ENCODE measurements around the gene PDZRN4. TPM values are rescaled to one million over a fixed set of nuclear protein-coding genes. Genes with fewer than 3 reads are reported as not detected.

The PDZRN4 gene
- total and polyA plus RNA-seq, 9 donors = 1.5 to 11.0 (median 4.1) TPM

DNA sequence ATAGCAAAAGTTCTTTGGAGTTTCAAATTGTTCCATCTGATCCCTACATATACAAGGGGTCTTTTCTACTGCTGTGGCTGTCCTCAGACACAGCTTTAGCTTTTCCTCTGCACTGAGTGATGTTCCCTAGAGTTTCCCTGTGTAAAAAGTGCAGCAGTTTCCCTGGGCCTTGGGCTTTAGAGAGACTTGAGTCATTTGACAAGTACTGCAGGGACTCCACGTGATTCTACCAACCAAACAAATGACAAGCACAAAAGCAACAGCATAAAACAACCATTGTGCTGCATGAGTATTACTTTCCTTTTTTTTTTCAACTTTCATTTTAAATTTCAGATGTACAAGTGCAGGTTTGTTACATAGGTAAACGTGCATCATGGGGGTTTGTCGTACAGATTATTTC, 272.8 kb downstream of the PDZRN4 start:
- intact Hi-C loops (cut with DNase I) = no loop called here
- no peaks in the 10 kb centered on the region for H3K4me1 ChIP-seq (ENCODE audit: insufficient read depth)
- H3K4me3 ChIP-seq = no peak overlapping the region
- no peak overlapping the region for H3K27ac ChIP-seq
- WGBS, 3 donors = 74 to 91% (median 89%) methylated on average over 3 of the region's 3 CpGs
- DNase-seq = no peak
- no peaks in the 10 kb centered on the region for H3K27me3 ChIP-seq
- H3K9me3 ChIP-seq = no peaks in the 10 kb centered on the region
- no peak for TF ChIP-seq POLR2A (IDR thresholded peaks at IDR 0.05)
- H3K36me3 ChIP-seq = no peaks in the 10 kb centered on the region

DNA sequence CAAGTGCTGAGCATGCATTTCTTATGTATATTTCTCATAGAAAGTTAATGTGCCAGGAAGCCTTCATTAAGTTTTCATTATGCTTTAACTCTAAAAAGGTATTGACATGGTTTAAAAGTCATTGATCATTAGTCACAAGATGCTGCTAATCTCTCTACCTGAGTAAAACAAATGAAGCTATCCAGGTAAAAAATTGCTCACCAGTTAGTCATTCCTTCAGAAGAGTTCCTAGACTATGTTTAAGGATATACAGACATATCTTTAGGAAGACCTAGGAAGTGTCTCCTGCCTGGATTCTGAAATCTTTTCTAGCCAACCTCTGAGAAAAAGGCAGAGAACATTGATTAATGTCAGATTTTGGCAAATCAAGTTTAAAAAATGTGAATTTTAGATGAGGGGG, 274.2 kb downstream of the PDZRN4 start:
- TF ChIP-seq POLR2A (IDR thresholded peaks at IDR 0.05) (no peak), EP300 (IDR thresholded peaks at IDR 0.05) (no peak)
- TF ChIP-seq, protein P1, sequence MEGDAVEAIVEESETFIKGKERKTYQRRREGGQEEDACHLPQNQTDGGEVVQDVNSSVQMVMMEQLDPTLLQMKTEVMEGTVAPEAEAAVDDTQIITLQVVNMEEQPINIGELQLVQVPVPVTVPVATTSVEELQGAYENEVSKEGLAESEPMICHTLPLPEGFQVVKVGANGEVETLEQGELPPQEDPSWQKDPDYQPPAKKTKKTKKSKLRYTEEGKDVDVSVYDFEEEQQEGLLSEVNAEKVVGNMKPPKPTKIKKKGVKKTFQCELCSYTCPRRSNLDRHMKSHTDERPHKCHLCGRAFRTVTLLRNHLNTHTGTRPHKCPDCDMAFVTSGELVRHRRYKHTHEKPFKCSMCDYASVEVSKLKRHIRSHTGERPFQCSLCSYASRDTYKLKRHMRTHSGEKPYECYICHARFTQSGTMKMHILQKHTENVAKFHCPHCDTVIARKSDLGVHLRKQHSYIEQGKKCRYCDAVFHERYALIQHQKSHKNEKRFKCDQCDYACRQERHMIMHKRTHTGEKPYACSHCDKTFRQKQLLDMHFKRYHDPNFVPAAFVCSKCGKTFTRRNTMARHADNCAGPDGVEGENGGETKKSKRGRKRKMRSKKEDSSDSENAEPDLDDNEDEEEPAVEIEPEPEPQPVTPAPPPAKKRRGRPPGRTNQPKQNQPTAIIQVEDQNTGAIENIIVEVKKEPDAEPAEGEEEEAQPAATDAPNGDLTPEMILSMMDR (IDR thresholded peaks at IDR 0.05) = no peak
- no peaks in the 10 kb centered on the region for H3K9me3 ChIP-seq
- DNase-seq = no peak
- H3K36me3 ChIP-seq = no peaks in the 10 kb centered on the region
- no peak overlapping the region for H3K4me3 ChIP-seq
- H3K27ac ChIP-seq = no peak overlapping the region
- no peaks in the 10 kb centered on the region for H3K27me3 ChIP-seq
- intact Hi-C loops (cut with DNase I) = no loop called here
- H3K4me1 ChIP-seq (ENCODE audit: insufficient read depth) = no peaks in the 10 kb centered on the region

DNA sequence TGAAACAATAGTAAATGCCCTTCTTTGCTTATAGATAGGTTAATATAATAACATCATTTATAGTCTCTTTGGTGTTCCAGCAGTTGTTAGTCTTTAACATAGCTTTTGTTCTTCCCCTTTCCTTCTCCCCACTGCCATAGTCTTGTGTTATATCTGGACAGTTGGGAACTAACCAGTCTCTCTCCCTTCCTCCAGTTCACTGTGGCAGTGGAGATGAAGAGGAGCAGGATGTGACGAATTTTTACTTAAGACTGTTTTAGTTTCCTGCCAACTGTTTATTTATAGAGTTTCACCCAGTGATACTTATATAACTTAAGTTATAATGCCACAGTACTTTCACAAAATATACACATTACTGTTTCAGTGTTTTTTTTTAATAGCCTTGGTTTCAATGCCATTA, 277.4 kb downstream of the PDZRN4 start:
- H3K36me3 ChIP-seq = no peaks in the 10 kb centered on the region
- intact Hi-C loops (cut with DNase I) = no loop called here
- no peaks in the 10 kb centered on the region for H3K27me3 ChIP-seq
- no peak overlapping the region for H3K4me3 ChIP-seq
- 19 to 32% (median 22%) methylated on average over 1 of the region's 1 CpG for WGBS, 3 donors
- DNase-seq = no peak
- no peaks in the 10 kb centered on the region for H3K4me1 ChIP-seq (ENCODE audit: insufficient read depth)
- no peak overlapping the region for H3K27ac ChIP-seq
- no peaks in the 10 kb centered on the region for H3K9me3 ChIP-seq
- TF ChIP-seq, protein P1 (IDR thresholded peaks at IDR 0.05) = no peak
- no peak for TF ChIP-seq POLR2A (IDR thresholded peaks at IDR 0.05)
- TF ChIP-seq EP300 (IDR thresholded peaks at IDR 0.05) = no peak

DNA sequence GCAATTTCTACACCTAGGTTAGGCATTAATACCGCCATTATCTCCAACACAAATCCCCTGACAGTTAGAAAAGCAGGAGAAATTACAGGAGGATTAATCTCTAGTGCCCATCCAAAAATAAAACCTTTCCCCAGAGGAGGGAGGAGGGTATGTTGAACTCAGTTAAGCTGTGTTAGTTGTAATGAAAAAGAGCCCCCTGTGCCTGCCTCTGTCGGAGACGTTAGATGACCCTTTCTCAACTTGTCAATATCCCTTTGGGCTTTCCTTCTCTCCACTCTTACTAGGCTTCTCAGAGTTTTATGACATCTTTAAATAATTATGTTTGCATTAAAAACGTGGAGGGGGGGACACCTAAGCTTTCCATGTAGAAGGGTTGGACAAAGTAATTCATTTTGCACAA, 278.2 kb downstream of the PDZRN4 start:
- H3K36me3 ChIP-seq = no peaks in the 10 kb centered on the region
- intact Hi-C loops (cut with DNase I) = no loop called here
- H3K27me3 ChIP-seq = no peaks in the 10 kb centered on the region
- H3K4me1 ChIP-seq (ENCODE audit: insufficient read depth) = no peaks in the 10 kb centered on the region
- no peak overlapping the region for H3K4me3 ChIP-seq
- H3K27ac ChIP-seq = no peak overlapping the region
- no peaks in the 10 kb centered on the region for H3K9me3 ChIP-seq
- DNase-seq = no peak
- no peak for TF ChIP-seq POLR2A (IDR thresholded peaks at IDR 0.05)
- TF ChIP-seq, protein P1 (IDR thresholded peaks at IDR 0.05) = no peak
- no peak for TF ChIP-seq EP300 (IDR thresholded peaks at IDR 0.05)
- 78 to 85% (median 82%) methylated on average over 4 of the region's 4 CpGs for WGBS, 3 donors

DNA sequence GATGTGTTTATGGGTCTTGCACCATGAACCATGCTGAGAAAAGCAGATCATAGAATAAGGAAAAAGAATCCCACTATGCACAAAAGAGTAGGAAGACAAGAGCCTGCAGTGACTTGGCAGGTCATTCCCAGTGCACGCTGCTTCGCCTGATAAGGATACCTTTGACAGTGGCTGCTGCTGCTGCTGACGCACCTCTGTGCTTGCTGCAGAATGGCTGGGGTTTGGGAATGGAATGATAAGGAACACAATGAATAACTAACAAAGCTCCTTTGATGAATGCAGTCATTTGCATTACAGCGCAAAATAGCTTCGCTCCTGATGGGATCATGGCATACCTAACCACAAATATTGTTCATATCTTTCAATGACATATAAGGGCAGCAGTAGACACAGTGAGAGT, 278.7 kb downstream of the PDZRN4 start:
- intact Hi-C loops (cut with DNase I) = no loop called here
- Histone ChIP-seq H3K4me3 (no peak overlapping the region), H3K36me3 (no peaks in the 10 kb centered on the region), H3K27me3 (no peaks in the 10 kb centered on the region), H3K4me1 (ENCODE audit: insufficient read depth) (no peaks in the 10 kb centered on the region), H3K9me3 (no peaks in the 10 kb centered on the region), H3K27ac (no peak overlapping the region)
- DNase-seq = no peak
- TF ChIP-seq POLR2A (IDR thresholded peaks at IDR 0.05) (no peak), EP300 (IDR thresholded peaks at IDR 0.05) (no peak)
- TF ChIP-seq, protein P1 (IDR thresholded peaks at IDR 0.05) = no peak
- 89 to 96% (median 96%) methylated on average over 5 of the region's 5 CpGs for WGBS, 3 donors

Data from ovary (tissue), 9 donors.